Keratinocyte (primary cell): Measurements from ENCODE around the gene SNTB2. TPM values are rescaled to one million over a fixed set of nuclear protein-coding genes. Genes with fewer than 3 reads are reported as not detected.

ENCODE experiments used
- DNase-seq: peaks from one replicate; pipeline ENCODE4 v3.0.0-alpha.2; 2011; ENCODE audit warnings: low read depth, missing footprints, low spot score
- FAIRE-seq: peaks from 2 replicates; lab custom pipeline; 2011; peaks lifted over from hg19 to GRCh38; lab: Jason Lieb, UNC
- H2AFZ ChIP-seq: 2 replicates; pipeline ENCODE4 v1.6.0; 2012; ENCODE audit warnings: low read length, control low read depth, inconsistent platforms; ENCODE audit not compliant: control insufficient read depth
- H3K27ac ChIP-seq: 2 replicates; pipeline ENCODE4 v1.5.1; 2011; ENCODE audit warnings: low read length; ENCODE audit not compliant: control insufficient read depth, insufficient read depth
- H3K27me3 ChIP-seq: 3 replicates; pipeline ENCODE4 v1.6.0; 2011; ENCODE audit warnings: low read length; ENCODE audit not compliant: control insufficient read depth, insufficient read depth; ENCODE audit errors: extremely low read depth
- H3K36me3 ChIP-seq, 2 experiments: 2 replicates in 1 of 2; 3 replicates in 1 of 2; pipeline ENCODE4 v1.5.1; 2011; ENCODE audit warnings: low read length in 2 of 2, mild to moderate bottlenecking in 1 of 2; ENCODE audit not compliant: control insufficient read depth in 2 of 2, insufficient read depth in 2 of 2; ENCODE audit errors: extremely low read depth in 1 of 2
- H3K4me1 ChIP-seq: 3 replicates; pipeline ENCODE4 v1.5.1; 2011; ENCODE audit warnings: low read length; ENCODE audit not compliant: control insufficient read depth, insufficient read depth; ENCODE audit errors: extremely low read depth
- H3K4me2 ChIP-seq: 3 replicates; pipeline ENCODE4 v1.6.0; 2011; ENCODE audit warnings: low read depth, low read length; ENCODE audit not compliant: control insufficient read depth, insufficient read depth; ENCODE audit errors: extremely low read depth
- H3K4me3 ChIP-seq, 3 experiments: fragments of 200-600 bp in 1 of 3; sonication (generic) in 1 of 3; 2 replicates in 2 of 3; 3 replicates in 1 of 3; pipeline ENCODE4 v1.5.1; 2011 to 2016; ENCODE audit warnings: low read length in 3 of 3, mild to moderate bottlenecking in 3 of 3, control low read depth in 2 of 3, inconsistent platforms in 1 of 3, low read depth in 1 of 3, mixed read lengths in 1 of 3, mixed run types in 1 of 3, moderate library complexity in 1 of 3; ENCODE audit not compliant: control insufficient read depth in 2 of 3, insufficient read depth in 2 of 3; ENCODE audit errors: extremely low read depth in 1 of 3
- H3K79me2 ChIP-seq: 2 replicates; pipeline ENCODE4 v1.6.0; 2012; ENCODE audit warnings: low read length; ENCODE audit not compliant: control insufficient read depth, insufficient read depth
- H3K9ac ChIP-seq: 3 replicates; pipeline ENCODE4 v1.6.0; 2011; ENCODE audit warnings: low read length; ENCODE audit not compliant: control insufficient read depth, insufficient read depth; ENCODE audit errors: extremely low read depth
- H3K9me1 ChIP-seq: 3 replicates; pipeline ENCODE4 v1.6.0; 2011; ENCODE audit warnings: low read length; ENCODE audit not compliant: control insufficient read depth, insufficient read depth; ENCODE audit errors: extremely low read depth
- H3K9me3 ChIP-seq: 2 replicates; pipeline ENCODE4 v1.5.1; 2012; ENCODE audit warnings: low read depth, low read length; ENCODE audit not compliant: control insufficient read depth
- H4K20me1 ChIP-seq: 3 replicates; pipeline ENCODE4 v1.6.0; 2011; ENCODE audit warnings: low read length; ENCODE audit not compliant: control insufficient read depth, insufficient read depth; ENCODE audit errors: extremely low read depth
- EZH2 ChIP-seq: IDR thresholded peaks from one replicate; pipeline ENCODE4 v1.6.1; 2012; ENCODE audit warnings: inconsistent platforms, mild to moderate bottlenecking, low read length, moderate library complexity
- dilution Hi-C: fragments of 300-500 bp; cut with MboI; formaldehyde crosslinking; loops from one replicate; pipeline ENCODE4 v1.7.0; 2020; ENCODE audit warnings: low sequenced_read_pairs; ENCODE audit not compliant: extremely low pct_ligation_motif_present
- polyA plus RNA-seq, 5 experiments: library from polyadenylated mRNA; depleted of rRNA in 3 of 5; stranded (reverse) in 3 of 5; stranded (forward) in 1 of 5; unstranded in 1 of 5; fragments of >200 nt; gene quantifications; 1 replicate in 1 of 5; 2 replicates in 3 of 5; 3 replicates in 1 of 5; pipeline versions ENCODE4 v1.2.1 to v1.2.3, GENCODE V29; 2011 to 2012; ENCODE audit warnings: missing spikeins in 2 of 5, low read depth in 1 of 5, low replicate concordance in 1 of 5
- TF ChIP-seq, protein P1 (sequence below), 3 experiments: IDR thresholded peaks in 1 of 3; conservative IDR thresholded peaks in 1 of 3; optimal IDR thresholded peaks in 1 of 3; 2 replicates in 2 of 3; 3 replicates in 1 of 3; pipeline versions ENCODE3 to v1.5.1; 2011; ENCODE audit warnings: low read length in 3 of 3, mild to moderate bottlenecking in 3 of 3, moderate library complexity in 2 of 3, control low read depth in 1 of 3, inconsistent platforms in 1 of 3; ENCODE audit not compliant: insufficient read depth in 2 of 3; ENCODE audit errors: extremely low read depth in 1 of 3

The SNTB2 gene
- polyA plus RNA-seq, 1 donor (not counting 4 experiments of a cell fraction or from before 2014, with no cell fraction given), result 15.9 TPM

DNA sequence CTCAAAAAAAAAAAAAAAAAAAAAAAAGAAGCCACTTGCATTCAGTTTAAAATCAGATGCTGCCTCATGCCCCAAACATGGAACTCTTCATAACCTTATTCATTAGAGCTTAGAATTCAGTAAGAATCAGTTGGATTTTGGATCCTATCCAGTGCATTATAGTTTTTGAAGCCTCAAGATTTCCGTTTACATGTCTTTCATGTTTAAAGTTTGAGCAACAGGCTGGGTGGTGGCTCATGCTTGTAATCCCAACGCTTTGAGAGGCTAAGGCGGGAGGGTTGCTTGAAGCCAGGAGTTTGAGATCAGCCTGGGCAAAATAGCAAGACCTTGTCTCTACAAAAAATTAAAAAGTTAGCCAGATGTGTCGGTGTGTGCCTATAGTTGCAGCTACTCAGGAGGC, 55.0 kb downstream of the SNTB2 start:
- no peak for TF ChIP-seq EZH2
- TF ChIP-seq, protein P1, sequence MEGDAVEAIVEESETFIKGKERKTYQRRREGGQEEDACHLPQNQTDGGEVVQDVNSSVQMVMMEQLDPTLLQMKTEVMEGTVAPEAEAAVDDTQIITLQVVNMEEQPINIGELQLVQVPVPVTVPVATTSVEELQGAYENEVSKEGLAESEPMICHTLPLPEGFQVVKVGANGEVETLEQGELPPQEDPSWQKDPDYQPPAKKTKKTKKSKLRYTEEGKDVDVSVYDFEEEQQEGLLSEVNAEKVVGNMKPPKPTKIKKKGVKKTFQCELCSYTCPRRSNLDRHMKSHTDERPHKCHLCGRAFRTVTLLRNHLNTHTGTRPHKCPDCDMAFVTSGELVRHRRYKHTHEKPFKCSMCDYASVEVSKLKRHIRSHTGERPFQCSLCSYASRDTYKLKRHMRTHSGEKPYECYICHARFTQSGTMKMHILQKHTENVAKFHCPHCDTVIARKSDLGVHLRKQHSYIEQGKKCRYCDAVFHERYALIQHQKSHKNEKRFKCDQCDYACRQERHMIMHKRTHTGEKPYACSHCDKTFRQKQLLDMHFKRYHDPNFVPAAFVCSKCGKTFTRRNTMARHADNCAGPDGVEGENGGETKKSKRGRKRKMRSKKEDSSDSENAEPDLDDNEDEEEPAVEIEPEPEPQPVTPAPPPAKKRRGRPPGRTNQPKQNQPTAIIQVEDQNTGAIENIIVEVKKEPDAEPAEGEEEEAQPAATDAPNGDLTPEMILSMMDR (optimal IDR thresholded peaks at IDR 0.05 in 1 of 3, IDR thresholded peaks at IDR 0.05 in 1 of 3, conservative IDR thresholded peaks at IDR 0.05 in 1 of 3; ENCODE audit: extremely low read depth in 1 of 3, insufficient read depth in 2 of 3, low read length in 3 of 3), result no peak
- Histone ChIP-seq H3K27me3 (no peaks in the 10 kb centered on the region), H3K36me3 (no peaks in the 10 kb centered on the region), H3K79me2 (peaks cover 13% of the 10 kb centered on the region), H3K4me3 (no peak overlapping the region), H3K4me2 (no peak overlapping the region), H2AFZ (no peak overlapping the region), H3K9me1 (no peaks in the 10 kb centered on the region), H4K20me1 (no peaks in the 10 kb centered on the region), H3K27ac (no peak overlapping the region), H3K4me1 (no peaks in the 10 kb centered on the region), H3K9ac (no peak overlapping the region), H3K9me3 (no peaks in the 10 kb centered on the region)
- no peak for DNase-seq
- dilution Hi-C loops, result no loop called here
- FAIRE-seq, result no peak

DNA sequence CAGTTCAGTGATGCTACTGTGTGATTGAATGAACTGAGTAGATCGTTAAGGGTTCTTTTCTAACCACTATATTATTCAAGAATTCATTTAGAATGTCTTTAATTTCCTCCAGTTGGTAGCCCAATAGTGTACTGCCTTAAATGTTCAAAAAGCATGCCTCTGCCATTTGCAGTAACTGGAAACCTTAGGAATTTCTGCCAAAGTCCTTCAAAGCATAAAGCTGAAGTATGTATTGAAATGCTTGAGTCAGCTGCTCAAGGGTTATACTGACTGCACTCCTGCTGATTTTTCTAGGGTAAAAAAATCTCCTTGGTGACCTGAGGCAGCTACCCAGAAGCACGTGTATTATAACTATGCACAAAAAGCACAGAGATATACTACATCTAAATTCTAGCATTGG, 56.5 kb downstream of the SNTB2 start:
- Histone ChIP-seq H3K9ac (no peak overlapping the region), H3K79me2 (peaks cover 11% of the 10 kb centered on the region), H3K4me3 (no peak overlapping the region), H3K9me1 (no peaks in the 10 kb centered on the region), H3K36me3 (peaks cover 0 to 2% of the 10 kb centered on the region in 2 experiments), H3K27ac (no peak overlapping the region), H2AFZ (no peak overlapping the region), H3K4me1 (no peaks in the 10 kb centered on the region), H3K27me3 (no peaks in the 10 kb centered on the region), H4K20me1 (no peaks in the 10 kb centered on the region), H3K4me2 (no peak overlapping the region), H3K9me3 (no peaks in the 10 kb centered on the region)
- DNase-seq, result no peak
- TF ChIP-seq, protein P1 (optimal IDR thresholded peaks at IDR 0.05 in 1 of 3, IDR thresholded peaks at IDR 0.05 in 1 of 3, conservative IDR thresholded peaks at IDR 0.05 in 1 of 3; ENCODE audit: extremely low read depth in 1 of 3, insufficient read depth in 2 of 3, low read length in 3 of 3), result no peak
- TF ChIP-seq EZH2, result no peak
- no peak for FAIRE-seq
- dilution Hi-C loops, result no loop called here
